ENCODE data around the gene P3H2.

- no peak for TF ChIP-seq POLR2AphosphoS5 (IDR thresholded peaks at IDR 0.05)
- TF ChIP-seq CTCF (IDR thresholded peaks at IDR 0.05): no peak
Measured at GRCh38 chr3:189907803-189908202, 212.9 kb downstream of the P3H2 start.
